G401 (cell line): ENCODE data around the gene NUCKS1. TPM values are rescaled to one million over a fixed set of nuclear protein-coding genes. Genes with fewer than 3 reads are reported as not detected.

ENCODE experiments used
- total RNA-seq: library from RNA; depleted of rRNA; stranded (reverse); fragments of >200 nt; shearing (Covaris generic); gene quantifications from 2 replicates; pipeline ENCODE4 v1.2.3, GENCODE V29; 2014; rRNA removed

The NUCKS1 gene
- total RNA-seq, 1 experiment from 2014 or later: 190 TPM

Other genes with a start within 250 kb of the NUCKS1 start
- 4.0 and 6.6 TPM in 2 replicates for gene CDK18, start 245.5 kb downstream of the NUCKS1 start, total RNA-seq
- gene ELK4, start 118.2 kb downstream of the NUCKS1 start, total RNA-seq: 4.6 and 5.1 TPM in 2 replicates
- 4.4 and 5.4 TPM in 2 replicates for gene SLC45A3, start 69.7 kb downstream of the NUCKS1 start, total RNA-seq
- gene RAB29, start 25.3 kb upstream of the NUCKS1 start, total RNA-seq: 6.8 and 8.9 TPM in 2 replicates
- 9.1 and 17.8 TPM in 2 replicates for gene SLC41A1, start 63.0 kb upstream of the NUCKS1 start, total RNA-seq
- gene PM20D1, start 100.0 kb upstream of the NUCKS1 start, total RNA-seq: not detected in 2 replicates
- gene SLC26A9, start 193.3 kb upstream of the NUCKS1 start, total RNA-seq: not detected in 2 replicates